ENCODE measurements around the gene TLE4. TPM values are rescaled to one million over a fixed set of nuclear protein-coding genes. Genes with fewer than 3 reads are reported as not detected.
"Not testable (repeated sequence)": the region's sequence is repeated elsewhere in the genome, so short reads cannot be mapped to it uniquely, and the experiment has no call there.

Gene TLE4
- total RNA-seq, 4 donors from 2014 or later, result 30.1 to 32.9 (median 30.7) TPM

GRCh38 chr9:79644601-79645000 lies 72.8 kb downstream of the TLE4 start:
- no peak for ATAC-seq (ENCODE audit: low FRiP score)
- DNase-seq (ENCODE audit: low spot score), result no peak
- TF ChIP-seq CTCF (IDR thresholded peaks at IDR 0.05), result no peak

- DNase-seq (ENCODE audit: low spot score) (no peak), ATAC-seq (ENCODE audit: low FRiP score) (no peak)
- TF ChIP-seq CTCF (IDR thresholded peaks at IDR 0.05), result no peak
Observed at GRCh38 chr9:79645110-79645509, 73.3 kb downstream of the TLE4 start.

- ATAC-seq (ENCODE audit: low FRiP score) (no peak), DNase-seq (ENCODE audit: low spot score) (no peak)
- TF ChIP-seq CTCF (IDR thresholded peaks at IDR 0.05), result no peak
Observed at GRCh38 chr9:79646096-79646495, 74.3 kb downstream of the TLE4 start.

- no peak for DNase-seq (ENCODE audit: low spot score)
- ATAC-seq (ENCODE audit: low FRiP score), result no peak
- no peak for TF ChIP-seq CTCF (IDR thresholded peaks at IDR 0.05)
Observed at GRCh38 chr9:79651251-79651795, 79.6 kb downstream of the TLE4 start.

GRCh38 chr9:79652598-79652997 lies 80.8 kb downstream of the TLE4 start:
- no peak for ATAC-seq (ENCODE audit: low FRiP score)
- TF ChIP-seq CTCF (IDR thresholded peaks at IDR 0.05), result no peak

GRCh38 chr9:79654591-79655382 lies 83.0 kb downstream of the TLE4 start:
- not testable (repeated sequence) for DNase-seq (ENCODE audit: low spot score); ATAC-seq (ENCODE audit: low FRiP score)

More at GRCh38 chr9:79652598-79652997, 80.8 kb downstream of the TLE4 start:
- DNase-seq (ENCODE audit: low spot score), result no peak

- DNase-seq (ENCODE audit: low spot score) (no peak), ATAC-seq (ENCODE audit: low FRiP score) (no peak)
- no peak for TF ChIP-seq CTCF (IDR thresholded peaks at IDR 0.05)
Observed at GRCh38 chr9:79655551-79655950, 83.8 kb downstream of the TLE4 start.
